Non-pigmented ciliary epithelial cell (primary cell): Measurements from ENCODE around the gene TARBP1.
"Not testable (repeated sequence)": the region's sequence is repeated elsewhere in the genome, so short reads cannot be mapped to it uniquely, and the experiment has no call there.

Experiments used
- DNase-seq: peaks from one replicate; pipeline ENCODE4 v3.0.0-alpha.2; 2010; ENCODE audit warnings: low read depth

Gene TARBP1

DNA sequence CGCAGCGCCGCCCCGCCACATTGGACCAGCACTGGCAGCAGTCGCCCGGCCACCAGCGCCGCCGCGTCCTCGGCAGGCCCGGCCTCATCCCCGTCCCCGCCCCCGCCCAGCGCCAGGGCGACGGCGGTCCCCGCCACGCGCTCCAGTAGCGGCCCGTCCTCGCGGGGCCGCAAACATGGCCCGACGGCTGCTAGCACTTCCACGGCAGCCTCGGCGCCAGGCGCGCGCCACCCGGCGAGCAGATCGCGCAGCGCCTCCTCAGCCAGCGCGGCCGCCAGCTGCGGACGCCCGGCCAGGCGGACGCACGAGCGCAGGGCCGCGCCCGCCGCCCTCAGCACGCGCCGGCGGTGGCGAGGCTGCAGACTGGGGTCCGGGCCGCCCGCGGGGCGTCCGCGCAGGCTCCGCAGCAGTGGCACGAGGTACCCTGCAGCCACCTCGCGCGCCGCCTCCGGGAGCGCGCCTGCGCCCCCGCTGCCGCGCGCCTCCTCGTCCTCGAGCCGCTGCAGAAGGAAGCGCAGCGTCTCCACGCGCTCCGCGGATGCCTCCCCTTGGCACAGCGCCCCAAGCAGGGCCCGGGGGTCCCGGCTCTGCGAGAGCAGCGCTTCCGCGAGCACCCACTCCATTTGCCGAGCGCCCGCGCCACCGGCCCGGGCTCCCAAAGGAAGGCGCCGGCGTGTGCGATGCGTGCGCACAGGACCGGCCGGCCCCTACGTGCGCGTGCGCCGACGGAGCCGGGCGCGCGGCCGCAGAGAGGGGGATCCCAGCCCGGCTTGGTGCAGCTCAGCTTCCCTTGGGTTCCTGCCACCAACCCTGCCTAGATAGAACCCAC, at the start of gene TARBP1:
Gene TARBP1, minus strand, starts transcription at position 699 of the 829 bp plus-strand sequence. Its CDS starts 76 bp downstream, at position 623.
- DNase-seq = no peak

GRCh38 chr1:234528074-234528865, 49.3 kb upstream of the TARBP1 start:
- DNase-seq = no peak

GRCh38 chr1:234527346-234527745, 48.4 kb upstream of the TARBP1 start:
- DNase-seq = no peak

GRCh38 chr1:234526922-234527321, 47.9 kb upstream of the TARBP1 start:
- DNase-seq = no peak

GRCh38 chr1:234525099-234525799, 46.3 kb upstream of the TARBP1 start:
- no peak for DNase-seq

- no peak for DNase-seq
Observed at GRCh38 chr1:234521836-234522235, 42.9 kb upstream of the TARBP1 start.

DNA sequence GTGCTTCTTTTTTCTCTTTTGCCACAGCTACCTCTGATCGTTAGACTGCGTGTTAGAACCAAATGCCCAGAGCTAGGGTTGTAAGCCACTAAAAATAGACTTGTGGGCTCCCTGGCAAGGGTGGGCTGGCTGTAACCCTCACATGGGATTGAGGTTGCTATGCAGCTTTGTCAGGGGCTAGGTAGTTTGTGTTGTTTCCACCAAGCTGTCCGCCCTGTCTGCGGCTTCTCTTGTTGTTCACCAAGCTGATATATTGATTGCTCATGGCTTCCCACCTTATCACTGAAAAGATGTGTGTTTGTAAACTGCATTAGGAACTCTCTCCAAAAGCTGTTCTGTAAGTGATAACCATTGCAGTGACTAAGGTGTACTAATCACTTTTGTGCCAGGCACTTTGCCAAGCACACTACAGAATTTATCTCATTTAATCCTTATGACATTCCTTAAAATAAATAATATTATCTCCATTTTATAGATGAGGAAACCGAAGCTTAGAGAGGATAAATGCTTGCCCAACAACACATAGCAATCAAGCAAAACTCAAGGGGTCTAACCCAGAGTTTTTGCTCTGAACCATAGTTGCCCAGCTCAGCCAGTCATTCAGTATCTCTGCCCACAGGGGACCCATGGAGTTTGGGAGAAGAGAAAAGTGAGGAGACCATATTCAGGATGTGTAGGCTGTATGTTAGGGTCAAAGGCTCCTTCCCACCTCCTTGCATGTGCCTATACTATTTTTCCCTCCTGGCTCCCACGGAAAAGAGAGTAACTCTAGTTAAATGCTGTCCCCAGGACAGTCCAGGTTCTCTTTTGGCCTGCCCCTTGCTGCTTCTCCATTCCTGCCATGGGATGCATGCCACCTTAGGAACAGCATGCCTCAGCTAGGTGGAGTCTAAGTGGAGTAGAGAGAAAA, 42.2 kb upstream of the TARBP1 start:
- DNase-seq = no peak

DNA sequence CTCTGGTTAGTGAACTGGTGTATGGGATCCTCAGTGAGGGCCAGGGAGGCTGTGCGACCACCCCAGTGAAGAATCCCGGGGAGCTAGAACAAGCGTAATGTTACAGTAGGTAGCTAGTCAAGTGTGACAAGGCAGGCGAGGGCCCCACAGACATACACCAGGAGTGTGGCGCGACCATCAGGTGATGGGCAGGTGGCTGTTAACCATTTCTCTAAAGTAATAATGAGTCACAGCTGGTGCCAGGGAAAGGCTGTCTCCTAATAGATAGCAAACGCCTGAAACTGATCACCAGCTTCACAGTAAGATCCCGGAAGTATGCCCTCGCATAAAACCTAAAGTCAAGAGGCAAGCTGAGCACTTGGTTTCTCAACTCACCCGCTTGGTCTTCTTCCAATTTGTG, 40.5 kb upstream of the TARBP1 start:
- no peak for DNase-seq

- DNase-seq = no peak
Observed at GRCh38 chr1:234518876-234519275, 39.9 kb upstream of the TARBP1 start.

DNA sequence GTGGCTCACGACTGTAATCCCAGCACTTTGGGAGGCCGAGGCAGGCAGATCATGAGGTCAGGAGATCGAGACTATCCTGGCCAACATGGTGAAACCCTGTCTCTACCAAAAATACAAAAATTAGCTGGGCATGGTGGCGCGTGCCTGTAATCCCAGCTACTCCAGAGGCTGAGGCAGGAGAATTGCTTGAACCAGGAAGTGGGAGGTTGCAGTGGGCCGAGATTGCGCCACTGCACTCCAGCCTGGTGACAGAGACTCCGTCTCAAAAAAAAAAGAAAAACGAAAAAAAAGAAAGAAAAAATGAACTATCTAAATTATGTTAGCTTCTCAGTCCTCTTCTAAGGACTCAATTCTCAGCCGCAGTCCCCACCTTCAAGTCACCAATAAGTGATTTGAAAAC, 39.1 kb upstream of the TARBP1 start:
- not testable (repeated sequence) for DNase-seq

- no peak for DNase-seq
Observed at GRCh38 chr1:234517110-234517802, 38.3 kb upstream of the TARBP1 start.

GRCh38 chr1:234515821-234516241, 36.9 kb upstream of the TARBP1 start:
- DNase-seq = no peak

- DNase-seq = no peak
Observed at GRCh38 chr1:234515411-234515810, 36.4 kb upstream of the TARBP1 start.

DNA sequence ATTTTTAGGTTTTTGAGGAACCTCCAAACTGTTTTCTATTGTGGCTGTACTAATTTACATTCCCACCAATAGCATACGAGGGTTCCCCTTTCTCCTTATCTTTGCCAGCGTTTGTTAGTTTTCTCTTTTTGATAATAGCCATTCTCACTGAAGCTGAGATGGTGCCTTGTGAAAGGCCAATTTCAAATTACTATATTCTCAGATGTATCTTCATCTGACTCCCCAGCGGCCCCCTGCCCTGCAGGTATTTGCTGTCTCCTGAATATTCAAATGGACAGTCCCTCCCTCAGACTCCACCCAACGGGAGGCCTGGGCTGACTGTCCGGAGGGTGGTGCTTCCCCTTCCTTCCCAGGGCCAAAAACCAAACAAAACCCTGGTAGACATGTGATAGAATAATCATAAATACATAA, 33.5 kb upstream of the TARBP1 start:
- DNase-seq = no peak

DNA sequence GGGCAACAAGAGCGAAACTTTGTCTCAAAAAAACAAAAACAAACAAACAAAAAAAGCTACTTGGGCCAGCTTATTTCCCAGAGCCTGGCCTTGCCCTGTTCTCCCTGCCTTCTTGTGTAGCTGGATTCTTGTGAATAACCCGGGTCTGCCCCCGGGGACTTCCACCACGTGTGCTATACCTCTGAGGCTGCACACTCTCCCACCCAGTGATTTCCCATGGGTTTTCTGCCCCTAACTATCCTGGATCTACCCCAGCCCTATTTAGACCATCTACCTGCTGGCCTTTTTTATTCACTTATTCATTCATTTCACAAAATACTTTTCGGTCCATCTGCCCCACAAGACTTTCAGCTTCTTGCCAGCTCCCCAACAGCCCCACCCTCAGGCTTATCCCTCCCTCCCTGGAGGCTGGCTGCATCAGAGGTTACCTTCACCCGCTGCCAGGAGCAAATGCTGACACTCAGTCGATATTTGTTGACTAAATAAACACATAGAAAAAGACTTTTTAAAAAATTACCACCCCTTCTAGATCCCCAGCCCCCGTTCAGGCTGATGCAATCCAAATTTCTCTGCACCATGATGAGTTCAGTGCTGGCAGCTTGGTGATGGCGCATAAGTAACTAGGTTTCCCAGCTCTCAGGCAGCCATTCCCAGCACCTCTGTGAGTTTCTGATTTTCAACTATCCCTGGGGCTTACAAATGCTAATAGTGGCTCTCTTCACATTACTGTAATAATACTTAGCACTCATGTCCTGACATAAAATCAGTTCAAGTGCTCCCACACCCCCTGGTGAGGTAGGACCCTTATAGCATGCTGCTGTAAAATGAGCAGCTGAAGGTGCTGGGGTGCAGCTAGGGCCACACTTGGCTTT, 30.7 kb upstream of the TARBP1 start:
- DNase-seq = no peak

DNA sequence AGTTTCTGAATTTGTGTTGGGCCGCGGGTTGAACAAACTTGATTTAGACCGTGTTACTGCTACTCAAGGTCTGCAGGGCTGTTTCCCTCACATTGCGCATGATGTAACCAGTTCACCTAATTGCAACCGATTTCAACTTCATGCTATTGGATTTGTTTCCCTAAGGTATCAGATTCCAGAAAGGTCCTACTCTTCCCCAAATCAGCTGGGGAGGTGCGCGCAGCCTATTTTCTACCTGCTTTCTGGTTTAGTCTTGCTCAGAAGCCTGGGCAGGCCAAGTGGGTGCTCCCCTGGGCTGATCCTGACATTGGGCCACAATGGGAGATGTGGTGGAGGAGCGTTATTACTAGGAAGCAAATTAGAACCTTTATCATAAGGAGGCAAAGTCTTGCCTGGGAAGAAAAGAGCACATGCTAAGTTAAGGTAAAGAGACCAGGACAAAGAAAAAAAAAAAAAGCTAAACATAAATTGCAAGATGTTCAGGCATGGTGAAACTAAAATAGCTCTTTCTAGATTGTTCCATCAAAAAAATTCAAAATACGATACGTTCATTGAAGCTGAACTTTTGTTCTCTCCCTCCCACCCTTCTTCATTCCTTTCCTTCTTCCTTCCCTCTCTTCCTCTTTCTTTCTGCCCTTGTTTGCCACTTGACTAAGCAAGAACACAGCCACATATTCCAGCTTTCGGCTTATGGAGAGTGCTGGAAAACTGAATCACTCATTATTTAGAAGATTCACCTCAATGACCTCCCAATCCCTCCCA, 28.8 kb upstream of the TARBP1 start:
- no peak for DNase-seq

GRCh38 chr1:234507089-234507488, 28.1 kb upstream of the TARBP1 start:
- no peak for DNase-seq

DNA sequence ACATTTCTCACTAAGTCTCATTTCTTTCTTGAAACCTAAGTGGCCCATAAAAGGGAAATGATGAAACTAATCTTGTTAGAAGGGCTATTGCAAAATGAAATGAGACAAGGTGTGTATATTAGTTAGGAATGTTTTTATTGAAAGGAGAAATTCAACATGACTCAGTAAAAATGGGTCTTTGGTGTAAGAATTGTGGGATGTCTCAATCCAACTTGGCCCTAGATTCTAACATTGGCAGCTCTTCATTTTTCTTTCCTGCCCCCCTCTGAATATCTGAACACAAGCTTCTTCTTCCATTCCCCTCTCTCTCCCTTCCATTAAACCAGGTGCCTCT, 26.8 kb upstream of the TARBP1 start:
- no peak for DNase-seq
